ENCODE results near the gene SCAPER.
A peak's percentile ranks its signal among the peaks of the same experiment; 100 is the strongest.
"Not testable (repeated sequence)": the region's sequence is repeated elsewhere in the genome, so short reads cannot be mapped to it uniquely, and the experiment has no call there.

Gene SCAPER

GRCh38 chr15:76903251-76903681, 1.9 kb downstream of the SCAPER start:
- TF ChIP-seq CTCF (IDR thresholded peaks at IDR 0.05; ENCODE audit: insufficient read depth, low read length, missing control alignments): peak; percentile 6
- ChIA-PET POLR2A (no interaction called here), CTCF (interaction anchor here (0.9 kb wide), 1 partner anchor 643 kb away, joined by 3 read pairs; no protein-coding TSS in a partner anchor)
- no peak for DNase-seq (ENCODE audit: low read depth, low spot score)
- no peak overlapping the region for H3K4me3 ChIP-seq (ENCODE audit: low read depth, low read length)

DNA sequence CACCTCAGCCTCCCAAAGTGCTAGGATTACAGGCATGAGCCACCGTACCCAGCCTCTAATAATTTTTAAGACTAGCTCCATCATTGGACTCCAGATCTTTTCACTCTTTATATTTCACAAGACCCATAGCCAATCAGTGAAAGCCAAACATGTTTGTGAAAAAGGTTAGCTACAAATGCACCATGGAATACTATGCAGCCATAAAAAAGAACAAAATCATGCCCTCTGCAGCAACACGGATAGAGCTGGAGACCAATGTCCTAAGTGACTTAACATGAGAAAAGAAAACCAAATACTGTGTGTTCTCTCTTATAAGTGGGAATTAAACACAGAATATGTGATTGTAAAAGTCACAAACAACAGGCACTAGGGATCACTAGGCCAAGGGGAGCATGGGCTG, 3.2 kb downstream of the SCAPER start:
- POLR2A ChIA-PET: no interaction called here
- no peak for TF ChIP-seq CTCF (IDR thresholded peaks at IDR 0.05; ENCODE audit: insufficient read depth, low read length, missing control alignments)
- CTCF ChIA-PET: no interaction called here
- DNase-seq (ENCODE audit: low read depth, low spot score): no peak
- no peak overlapping the region for H3K4me3 ChIP-seq (ENCODE audit: low read depth, low read length)

DNA sequence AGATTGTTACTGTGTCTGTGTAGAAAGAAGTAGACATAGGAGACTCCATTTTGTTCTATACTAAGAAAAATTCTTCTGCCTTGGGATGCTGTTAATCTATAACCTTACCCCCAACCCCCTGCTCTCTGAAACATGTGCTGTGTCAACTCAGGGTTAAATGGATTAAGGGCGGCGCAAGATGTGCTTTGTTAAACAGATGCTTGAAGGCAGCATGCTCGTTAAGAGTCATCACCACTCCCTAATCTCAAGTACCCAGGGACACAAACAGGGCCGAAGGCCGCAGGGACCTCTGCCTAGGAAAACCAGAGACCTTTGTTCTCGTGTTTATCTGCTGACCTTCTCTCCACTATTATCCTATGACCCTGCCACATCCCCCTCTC, 5.2 kb downstream of the SCAPER start:
- CTCF ChIA-PET; DNase-seq (ENCODE audit: low read depth, low spot score); H3K4me3 ChIP-seq (ENCODE audit: low read depth, low read length); POLR2A ChIA-PET: not testable (repeated sequence)

DNA sequence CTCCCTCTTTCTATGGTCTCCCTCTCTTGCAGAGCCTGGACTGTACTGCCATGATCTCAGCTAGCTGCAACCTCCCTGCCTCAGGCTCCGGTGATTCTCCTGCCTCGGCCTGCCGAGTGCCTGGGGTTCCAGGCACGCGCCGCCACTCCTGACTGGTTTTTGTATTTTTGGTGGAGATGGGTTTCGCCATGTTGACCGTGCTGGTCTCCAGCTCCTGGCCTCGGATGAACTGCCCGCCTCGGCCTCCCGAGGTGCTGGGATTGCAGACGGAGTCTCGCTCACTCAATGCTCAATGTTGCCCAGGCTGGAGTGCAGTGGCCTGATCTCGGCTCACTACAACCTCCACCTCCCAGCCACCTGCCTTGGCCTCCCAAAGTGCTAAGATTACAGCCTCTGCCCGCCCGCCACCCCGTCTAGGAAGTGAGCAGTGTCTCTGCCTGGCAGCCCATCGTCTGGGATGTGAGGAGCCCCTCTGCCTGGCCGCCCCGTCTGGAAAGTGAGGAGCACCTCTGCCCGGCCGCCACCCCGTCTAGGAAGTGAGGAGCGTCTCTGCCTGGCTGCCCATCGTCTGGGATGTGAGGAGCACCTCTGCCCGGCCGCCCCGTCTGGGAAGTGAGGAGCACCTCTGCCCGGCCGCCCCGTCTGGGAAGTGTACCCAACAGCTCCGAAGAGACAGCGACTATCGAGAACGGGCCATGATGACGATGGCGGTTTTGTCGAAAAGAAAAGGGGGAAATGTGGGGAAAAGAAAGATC, 5.8 kb downstream of the SCAPER start:
- CTCF ChIA-PET; POLR2A ChIA-PET; H3K4me3 ChIP-seq (ENCODE audit: low read depth, low read length); DNase-seq (ENCODE audit: low read depth, low spot score): not testable (repeated sequence)

DNA sequence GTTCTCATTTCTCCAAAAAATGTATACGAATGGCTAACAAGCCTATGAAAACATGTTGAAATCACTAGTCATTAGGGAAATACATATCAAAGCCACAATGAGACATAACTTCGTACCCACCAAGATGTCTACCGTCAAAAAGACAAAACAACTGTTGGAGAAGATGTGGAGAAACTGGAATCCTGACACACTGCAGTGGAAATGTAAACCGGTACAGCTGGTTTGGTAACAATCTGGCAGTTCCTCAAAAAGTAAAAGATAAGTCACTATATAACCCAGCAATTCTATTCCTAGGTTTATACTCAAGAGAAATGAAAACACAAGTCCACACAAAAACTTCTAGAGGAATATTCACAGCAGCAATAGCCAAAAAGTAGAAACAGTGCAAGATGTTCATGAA, 7.0 kb downstream of the SCAPER start:
- no peak for TF ChIP-seq CTCF (IDR thresholded peaks at IDR 0.05; ENCODE audit: insufficient read depth, low read length, missing control alignments)
- no peak overlapping the region for H3K4me3 ChIP-seq (ENCODE audit: low read depth, low read length)
- DNase-seq (ENCODE audit: low read depth, low spot score): no peak
- ChIA-PET CTCF (no interaction called here), POLR2A (no interaction called here)

GRCh38 chr15:76894174-76894573, 11.0 kb downstream of the SCAPER start:
- CTCF ChIA-PET: no interaction called here

DNA sequence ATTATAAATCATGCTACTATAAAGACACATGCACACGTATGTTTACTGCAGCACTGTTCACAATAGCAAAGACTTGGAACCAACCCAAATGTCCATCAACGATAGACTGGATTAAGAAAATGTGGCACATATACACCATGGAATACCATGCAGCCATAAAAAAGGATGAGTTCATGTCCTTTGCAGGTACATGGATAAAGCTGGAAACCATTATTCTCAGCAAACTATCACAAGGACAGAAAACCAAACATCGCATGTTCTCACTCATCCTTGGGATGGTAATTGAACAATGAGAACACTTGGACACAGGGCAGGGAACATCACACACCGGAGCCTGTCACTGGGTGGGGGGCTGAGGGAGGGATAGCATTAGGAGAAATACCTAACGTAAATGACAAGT, 12.3 kb downstream of the SCAPER start:
- POLR2A ChIA-PET; CTCF ChIA-PET; DNase-seq (ENCODE audit: low read depth, low spot score); H3K4me3 ChIP-seq (ENCODE audit: low read depth, low read length): not testable (repeated sequence)

More at GRCh38 chr15:76894174-76894573, 11.0 kb downstream of the SCAPER start:
- POLR2A ChIA-PET: no interaction called here
- no peak overlapping the region for H3K4me3 ChIP-seq (ENCODE audit: low read depth, low read length)
- TF ChIP-seq CTCF (IDR thresholded peaks at IDR 0.05; ENCODE audit: insufficient read depth, low read length, missing control alignments): no peak
- DNase-seq (ENCODE audit: low read depth, low spot score): no peak

- DNase-seq (ENCODE audit: low read depth, low spot score); CTCF ChIA-PET; POLR2A ChIA-PET; H3K4me3 ChIP-seq (ENCODE audit: low read depth, low read length): not testable (repeated sequence)
Observed at GRCh38 chr15:76887280-76888141, 17.6 kb downstream of the SCAPER start.
